ENCODE measurements around the gene ADAMTS17.

DNA sequence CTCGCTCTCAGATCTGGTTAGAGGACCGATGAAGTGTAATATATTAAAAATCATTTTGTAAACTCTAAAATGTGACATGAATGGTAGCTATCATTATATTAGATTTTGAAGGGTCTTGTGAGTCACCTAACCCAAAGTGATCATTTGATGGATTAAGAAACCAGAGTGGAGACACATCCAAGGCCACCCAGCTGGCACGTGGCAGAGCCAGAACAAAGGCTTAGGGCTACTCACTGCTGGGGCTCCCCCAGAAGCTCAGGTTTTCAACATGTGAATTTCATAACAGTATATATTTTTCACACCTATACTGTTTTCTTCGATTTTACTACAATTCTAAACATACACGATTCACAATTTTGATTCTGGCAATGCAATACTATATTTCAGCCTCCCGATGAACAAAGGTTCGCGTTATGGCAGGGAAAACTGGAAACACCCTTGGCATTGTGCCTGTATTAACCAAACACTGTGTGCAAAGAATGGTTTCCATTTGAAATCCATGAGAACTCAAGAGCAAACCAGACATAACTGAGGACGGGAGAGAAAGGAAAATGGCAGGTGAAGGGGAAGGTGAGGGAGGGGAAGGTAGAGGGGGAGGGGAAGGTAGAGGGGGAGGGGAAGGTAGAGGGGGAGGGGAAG is 88.9 kb downstream of the ADAMTS17 start:
- no peak for TF ChIP-seq CEBPB (IDR thresholded peaks at IDR 0.05)
- TF ChIP-seq, protein P1, sequence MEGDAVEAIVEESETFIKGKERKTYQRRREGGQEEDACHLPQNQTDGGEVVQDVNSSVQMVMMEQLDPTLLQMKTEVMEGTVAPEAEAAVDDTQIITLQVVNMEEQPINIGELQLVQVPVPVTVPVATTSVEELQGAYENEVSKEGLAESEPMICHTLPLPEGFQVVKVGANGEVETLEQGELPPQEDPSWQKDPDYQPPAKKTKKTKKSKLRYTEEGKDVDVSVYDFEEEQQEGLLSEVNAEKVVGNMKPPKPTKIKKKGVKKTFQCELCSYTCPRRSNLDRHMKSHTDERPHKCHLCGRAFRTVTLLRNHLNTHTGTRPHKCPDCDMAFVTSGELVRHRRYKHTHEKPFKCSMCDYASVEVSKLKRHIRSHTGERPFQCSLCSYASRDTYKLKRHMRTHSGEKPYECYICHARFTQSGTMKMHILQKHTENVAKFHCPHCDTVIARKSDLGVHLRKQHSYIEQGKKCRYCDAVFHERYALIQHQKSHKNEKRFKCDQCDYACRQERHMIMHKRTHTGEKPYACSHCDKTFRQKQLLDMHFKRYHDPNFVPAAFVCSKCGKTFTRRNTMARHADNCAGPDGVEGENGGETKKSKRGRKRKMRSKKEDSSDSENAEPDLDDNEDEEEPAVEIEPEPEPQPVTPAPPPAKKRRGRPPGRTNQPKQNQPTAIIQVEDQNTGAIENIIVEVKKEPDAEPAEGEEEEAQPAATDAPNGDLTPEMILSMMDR (IDR thresholded peaks at IDR 0.05), result no peak
- TF ChIP-seq KDM1A (IDR thresholded peaks at IDR 0.05; ENCODE audit: low read depth), result no peak
- TF ChIP-seq TP53 (CRISPR knock-in tag; IDR thresholded peaks at IDR 0.05), result no peak

Data from A549 (cell line).